GM10847 (cell line): ENCODE results near the gene SLC22A14.
A peak's percentile ranks its signal among the peaks of the same experiment; 100 is the strongest.

ENCODE experiments used
- POLR2A ChIP-seq: IDR thresholded peaks from 2 replicates; pipeline ENCODE4 v1.6.1; 2011; ENCODE audit not compliant: insufficient read length; ENCODE audit errors: extremely low read depth

The SLC22A14 gene

DNA sequence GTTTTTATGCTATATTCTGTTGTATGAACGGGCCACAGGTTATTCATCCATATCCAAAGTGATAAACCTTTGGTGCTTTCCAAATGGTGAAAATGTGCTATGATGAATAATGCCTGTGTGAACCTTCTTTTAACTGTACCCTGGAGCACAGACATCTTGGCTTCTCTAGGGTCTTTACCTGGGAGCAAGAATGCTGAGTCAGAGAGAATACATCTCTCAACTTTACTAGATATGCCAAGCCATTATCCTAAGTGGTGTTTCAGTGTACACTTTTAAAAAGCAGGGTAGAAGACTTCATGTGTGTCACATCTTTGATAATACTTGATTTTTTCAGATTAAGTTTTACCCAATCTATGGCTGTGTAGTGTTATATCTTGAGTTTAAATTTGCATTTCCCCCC is 41.0 kb downstream of the SLC22A14 start:
- no peak for TF ChIP-seq POLR2A

DNA sequence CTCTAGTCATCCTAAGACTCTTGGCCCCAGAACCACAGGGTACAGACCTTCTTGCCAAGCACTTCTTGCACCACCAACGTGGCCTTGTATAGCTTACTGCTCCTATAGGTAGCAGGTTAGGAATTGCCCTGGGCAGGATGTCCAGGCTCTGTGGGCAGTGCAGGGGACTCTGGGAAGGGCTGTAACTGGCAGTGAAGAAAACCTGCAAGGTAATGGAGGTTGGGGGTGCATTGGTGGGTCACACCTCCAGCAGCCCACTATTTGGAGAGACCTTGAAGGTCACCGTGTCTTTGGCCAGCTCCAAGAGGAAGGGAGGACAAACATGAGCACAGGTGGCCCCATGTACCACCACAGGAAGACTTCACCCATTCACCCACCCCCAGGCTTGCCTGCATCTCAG is 43.2 kb downstream of the SLC22A14 start:
- no peak for TF ChIP-seq POLR2A

DNA sequence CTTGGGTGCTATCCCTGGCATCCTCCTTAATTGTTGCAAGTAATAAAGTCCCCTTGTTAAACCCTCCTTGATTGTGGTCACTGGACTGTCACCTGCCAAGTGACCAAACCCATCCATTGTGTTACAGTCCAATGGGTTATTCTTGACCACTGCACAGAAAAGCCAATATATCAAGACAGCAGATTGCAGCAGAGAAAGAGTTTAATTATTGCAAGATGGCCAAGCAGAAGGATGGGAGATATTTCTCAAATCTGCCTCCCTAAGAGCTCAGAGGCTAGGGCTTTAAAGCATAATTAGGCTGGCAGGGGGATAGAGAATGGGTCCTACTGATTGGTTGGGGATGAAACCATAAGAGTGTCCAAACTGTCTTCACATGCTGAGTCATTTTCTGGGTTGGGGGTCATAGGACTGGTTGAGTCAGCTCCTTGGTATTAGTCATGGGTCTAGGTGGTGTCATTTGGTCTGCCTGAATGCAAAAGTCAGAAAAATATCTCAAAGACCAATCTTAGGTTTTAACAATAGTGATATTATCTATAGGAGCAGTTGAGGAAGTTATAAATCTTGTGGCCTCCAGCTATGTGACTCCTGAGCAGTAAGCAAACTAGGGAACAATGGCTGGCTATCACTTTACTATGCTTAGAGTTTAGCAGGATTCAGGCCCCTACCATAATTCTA is 45.4 kb downstream of the SLC22A14 start:
- TF ChIP-seq POLR2A = no peak

DNA sequence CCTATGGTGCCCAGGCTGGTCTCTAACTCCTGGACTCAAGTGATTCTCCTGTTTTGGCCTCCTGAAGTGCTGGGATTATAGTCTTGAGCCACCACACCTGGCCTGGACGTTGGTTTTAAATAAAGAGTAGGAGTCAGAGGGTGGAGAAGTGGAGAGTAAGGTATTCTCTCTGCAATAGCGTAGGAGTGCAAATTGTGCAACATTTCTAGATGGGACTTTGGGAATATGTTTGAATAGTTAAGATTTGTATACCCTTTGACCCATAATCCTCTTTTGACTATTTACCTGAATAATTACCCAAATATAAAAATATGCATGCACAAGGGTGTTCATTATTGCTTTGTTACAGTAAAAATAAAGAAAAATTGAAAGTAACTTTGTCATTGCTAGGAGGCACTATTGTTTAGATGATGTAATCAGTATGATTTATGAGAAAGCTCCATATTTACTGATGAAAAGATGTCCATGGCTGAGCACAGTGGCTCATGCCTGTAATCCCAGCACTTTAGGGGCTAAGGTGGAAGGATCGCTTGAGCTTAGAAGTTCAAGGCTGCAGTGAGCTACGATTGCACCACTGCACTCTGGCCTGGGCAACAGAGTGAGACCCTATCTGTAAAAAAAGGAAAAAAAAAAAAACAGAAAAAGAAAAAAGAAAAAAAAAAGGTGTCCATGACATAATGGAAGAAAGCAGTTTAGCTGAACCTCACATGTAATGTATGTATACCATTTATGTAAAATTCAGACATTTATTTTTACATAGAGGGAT is 49.3 kb downstream of the SLC22A14 start:
- no peak for TF ChIP-seq POLR2A

DNA sequence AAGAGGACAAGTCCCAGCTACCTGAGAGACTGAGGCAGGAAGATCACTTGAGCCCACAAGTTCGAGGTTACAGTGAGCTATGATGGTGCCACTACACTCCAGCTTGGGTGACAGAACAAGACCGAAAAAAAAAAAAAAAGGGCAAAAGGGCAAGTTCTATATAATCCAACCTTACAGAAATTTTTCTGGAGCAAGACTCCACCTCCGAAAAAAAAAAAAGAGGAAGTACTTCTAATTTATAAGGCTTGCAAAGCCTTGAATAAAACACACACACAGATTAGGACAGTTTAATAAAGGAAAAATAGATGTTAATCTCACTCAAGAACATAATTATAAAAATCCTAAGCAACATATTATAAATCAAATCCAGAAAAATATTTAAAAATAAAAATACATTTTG is 50.1 kb downstream of the SLC22A14 start:
- TF ChIP-seq POLR2A = no peak

DNA sequence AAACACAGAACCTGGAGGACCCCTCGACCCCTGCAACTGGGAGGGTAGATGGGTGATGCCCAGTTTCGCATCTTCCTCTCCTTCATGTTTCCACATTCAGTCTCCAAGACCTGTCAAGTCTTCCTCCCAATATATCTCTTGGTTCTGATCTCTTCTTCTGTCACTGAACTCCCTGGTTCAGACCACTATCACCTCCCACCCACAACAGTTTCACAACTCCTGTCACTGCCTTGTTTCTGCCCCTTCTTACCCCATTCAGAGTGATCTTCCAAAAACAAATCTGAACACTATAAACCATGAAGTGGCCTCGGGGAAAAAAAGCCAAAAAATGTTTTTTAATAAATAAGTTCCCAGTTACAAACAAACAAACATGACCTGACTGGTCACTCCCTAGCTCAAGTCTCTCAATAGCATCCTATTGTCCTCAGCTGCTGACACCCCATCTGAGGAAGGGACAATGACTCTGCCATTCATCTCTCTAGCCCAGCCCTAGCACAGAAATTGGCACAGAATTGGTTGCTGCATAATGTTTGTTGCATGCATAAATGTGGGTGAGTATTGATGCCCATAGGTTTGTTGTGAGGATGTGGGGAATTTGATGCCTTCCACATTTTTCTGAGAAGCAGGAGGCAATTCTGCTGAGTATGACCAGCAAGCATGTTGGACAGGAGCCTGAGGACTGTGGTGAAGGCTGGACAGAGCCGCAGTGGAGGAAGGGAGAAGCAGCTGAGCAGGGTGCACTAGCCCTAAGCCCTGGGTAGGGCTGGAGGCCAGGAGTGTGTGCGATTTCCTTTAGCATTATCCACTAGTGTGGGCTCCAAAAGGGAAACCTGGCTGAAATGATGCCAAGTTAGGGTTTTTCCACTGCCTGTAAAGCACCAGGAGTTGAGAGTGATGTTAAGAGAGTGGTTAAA is 52.3 kb downstream of the SLC22A14 start:
- no peak for TF ChIP-seq POLR2A

DNA sequence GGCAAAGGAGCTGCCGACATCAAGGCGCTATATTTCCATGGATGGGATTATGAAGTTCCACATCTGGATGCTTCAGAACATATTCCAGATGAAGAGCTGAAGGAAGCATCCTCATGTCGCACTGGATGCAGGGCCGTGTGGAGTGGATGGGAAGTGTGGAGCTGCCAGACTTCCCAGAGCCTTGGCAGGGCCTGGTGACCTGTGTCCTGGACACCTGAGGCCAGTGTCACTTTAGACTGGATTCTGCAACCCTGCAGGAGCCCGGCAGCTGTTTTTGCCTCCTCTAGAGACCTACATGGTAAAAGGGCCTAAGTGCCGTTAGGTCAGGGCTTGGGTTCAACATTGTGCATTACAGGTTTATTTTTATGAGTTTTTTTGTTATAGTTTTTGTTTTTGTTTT is 53.2 kb downstream of the SLC22A14 start:
- TF ChIP-seq POLR2A = no peak

DNA sequence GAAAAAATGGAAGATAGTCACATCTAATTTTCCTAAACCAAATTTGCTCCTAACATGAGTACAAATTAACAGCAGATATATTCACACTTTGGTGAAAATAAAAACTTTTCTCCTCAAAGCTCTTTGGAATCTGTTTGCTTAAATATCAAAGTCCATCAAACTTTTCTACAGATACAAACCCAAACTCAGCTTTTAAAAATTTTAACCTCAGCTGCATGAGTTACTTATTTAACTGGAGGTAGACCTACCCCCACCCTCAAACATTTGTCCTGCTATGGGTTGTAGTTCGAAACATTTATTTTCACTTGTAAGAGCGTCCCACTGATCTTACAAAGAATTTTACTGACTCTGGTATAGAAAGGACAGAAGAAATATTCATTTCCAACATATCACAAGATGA is 55.6 kb downstream of the SLC22A14 start:
- no peak for TF ChIP-seq POLR2A

DNA sequence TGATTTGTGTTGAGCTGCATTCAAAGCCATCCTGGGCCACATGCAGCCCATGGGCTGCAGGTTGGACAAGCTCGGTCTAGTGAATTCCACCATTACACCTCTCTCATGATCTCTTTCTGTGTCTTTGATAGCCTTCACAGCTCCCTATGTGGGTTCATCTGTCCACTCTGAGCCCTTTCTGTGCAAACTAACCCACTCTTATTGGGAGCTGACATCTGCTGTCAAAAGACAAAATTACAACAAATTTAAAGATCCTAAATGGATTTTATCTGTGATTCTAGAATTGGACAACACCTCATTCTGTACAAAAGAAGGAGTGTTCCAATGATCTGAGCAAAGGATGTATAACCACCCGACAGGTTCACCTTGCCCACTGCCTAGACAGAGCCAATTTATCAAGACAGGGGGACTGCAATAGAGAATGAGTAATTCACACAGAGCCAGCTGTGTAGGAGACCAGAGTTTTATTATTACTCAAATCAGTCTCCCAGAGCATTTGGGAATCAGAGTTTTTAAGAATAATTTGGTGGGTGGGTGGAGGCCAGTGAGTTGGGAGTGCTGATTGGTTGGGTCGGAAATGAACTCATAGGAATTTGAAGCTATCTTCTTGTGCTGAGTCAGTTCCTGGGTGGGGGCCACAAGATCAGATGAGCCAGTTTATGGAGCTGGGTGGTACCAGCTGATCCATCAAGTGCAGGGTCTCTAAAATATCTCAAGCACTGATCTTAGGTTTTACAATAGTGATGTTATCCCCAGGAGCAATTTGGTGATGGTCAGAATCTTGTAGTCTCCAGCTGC is 61.9 kb downstream of the SLC22A14 start:
- no peak for TF ChIP-seq POLR2A

DNA sequence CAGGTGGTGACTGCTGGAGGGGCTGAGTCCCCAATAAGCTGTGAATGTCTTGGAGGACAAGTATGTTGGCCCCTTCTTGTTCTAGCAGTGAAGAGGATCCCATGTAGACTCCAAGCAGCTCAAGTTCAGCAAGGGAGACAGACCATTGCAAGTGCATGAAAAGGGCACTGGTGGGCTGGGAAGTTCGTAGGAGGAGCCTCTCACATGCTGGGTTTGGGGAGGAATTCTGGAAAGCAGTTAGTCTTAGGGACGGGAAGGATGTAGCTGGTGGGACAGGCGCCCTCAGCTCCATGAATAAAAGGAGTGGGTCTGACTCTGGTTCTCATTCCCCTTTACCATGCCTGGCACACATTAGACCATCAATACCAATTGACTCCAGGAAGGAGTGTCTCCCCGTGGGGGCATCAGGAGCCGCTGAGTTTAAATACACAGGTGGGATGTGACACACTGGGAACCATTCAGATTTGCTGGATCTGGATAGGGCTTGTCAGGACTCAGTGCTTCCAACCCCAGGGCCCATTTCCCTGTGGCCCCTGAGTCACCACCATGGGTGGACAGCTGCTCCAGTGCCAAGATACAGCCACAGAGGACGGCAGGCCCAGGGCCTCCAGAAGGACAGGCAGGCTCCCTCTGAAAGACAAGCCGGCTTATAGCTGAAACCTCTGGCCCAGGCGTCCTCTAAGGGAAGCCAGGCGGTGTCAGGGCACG is 63.9 kb downstream of the SLC22A14 start:
- TF ChIP-seq POLR2A = no peak

DNA sequence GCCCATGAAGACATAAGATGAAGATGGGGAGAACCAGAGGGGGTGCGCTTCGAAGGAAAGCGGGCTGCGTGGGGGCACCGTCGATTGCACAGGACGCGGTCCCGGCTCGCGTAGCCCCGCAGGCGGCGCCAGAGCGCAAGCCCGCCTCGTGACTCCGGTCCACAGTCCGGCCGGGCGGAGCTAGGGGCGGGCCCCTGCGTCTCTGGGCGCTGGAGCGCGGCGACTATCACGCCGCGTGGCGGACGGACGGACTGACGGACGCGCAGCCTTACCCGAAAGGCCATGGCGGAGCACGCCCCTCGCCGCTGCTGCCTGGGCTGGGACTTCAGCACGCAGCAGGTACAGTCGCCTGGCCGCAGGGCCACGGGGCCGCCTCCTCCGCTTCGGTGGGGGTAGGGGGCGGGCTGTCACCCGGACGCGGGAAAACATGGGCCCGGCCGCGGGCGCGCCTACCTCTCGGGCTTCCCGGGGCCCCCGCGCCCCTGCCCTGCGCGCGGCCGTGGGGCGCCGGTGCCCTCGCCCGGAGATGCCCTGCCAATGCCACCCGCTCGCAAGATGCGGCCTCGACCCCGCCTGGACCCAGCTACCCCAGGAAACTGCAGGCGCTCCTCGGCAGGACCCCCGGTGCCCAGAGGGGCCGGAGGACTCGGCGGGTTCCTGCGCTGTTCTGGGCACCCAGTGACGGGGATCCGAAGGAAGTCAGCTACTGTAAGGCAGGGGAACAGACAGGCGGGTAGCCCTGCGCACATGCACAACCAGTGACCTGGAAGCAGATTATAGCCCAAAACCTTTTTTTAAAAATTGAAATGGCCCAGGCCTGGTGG is 64.7 kb downstream of the SLC22A14 start, which contains the start of gene XYLB:
Gene XYLB, plus strand, starts transcription at position 199 of the 824 bp plus-strand sequence. Its CDS starts 84 bp downstream, at position 283.
- peak; percentile 23 for TF ChIP-seq POLR2A

DNA sequence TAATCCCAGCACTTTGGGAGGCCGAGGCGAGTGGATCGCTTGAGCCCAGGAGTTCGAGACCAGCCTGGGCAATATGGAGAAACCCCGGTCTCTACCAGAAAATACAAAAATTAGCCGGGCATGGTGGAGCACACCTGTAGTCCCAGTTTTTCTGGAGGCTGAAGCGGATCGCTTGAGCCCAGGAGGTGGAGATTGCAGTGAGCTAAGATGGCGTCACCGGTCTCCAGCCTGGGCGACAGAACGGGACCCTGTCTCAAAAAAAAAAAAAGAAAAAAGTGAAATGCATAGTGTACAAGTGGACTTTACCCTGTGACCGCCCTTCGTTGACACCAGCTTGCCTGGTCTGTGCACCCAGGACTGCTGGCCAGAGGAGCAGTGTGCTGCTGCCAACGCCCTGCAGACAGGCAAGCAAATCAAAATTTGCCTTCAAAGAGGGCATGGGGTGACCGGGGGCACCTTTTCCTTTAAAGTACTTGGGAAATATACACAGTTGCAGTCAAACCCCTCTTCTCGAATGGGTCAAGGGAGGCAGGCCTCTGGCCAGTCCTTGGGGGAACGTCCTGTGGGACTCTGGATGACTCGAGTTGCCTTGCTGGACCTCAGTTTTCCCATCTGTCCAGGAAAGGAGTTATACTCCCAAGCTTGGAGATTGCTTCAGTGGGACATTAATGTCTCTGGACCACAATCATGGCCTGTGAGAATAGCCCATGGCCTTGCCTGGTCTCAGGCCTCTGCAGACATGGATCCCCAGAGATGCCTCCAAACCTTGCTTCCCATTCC is 65.5 kb downstream of the SLC22A14 start:
- no peak for TF ChIP-seq POLR2A

DNA sequence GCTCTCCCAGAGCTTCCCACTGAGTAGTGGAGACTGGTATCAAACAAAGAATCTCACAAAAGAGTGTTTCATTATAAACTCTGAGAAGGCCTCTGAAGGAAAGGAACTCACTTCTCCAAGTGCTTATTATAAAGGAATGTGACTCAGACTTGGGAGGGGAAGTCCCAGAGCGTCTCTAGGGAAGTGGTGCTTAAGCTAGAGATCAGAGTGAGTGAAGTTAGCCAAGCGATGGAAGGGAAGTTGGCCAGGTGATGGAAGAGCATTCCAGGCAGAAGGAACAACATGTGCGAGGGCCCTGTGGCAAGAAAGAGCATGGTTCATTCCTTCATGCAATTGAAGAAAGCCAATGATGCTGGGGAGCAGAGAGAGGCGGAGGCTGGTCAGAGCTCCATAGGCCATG is 66.8 kb downstream of the SLC22A14 start:
- no peak for TF ChIP-seq POLR2A
